B cell (primary cell): Measurements from ENCODE around the gene TUBB8.

Experiments used
- CTCF ChIP-seq: fragments of 200-600 bp; IDR thresholded peaks from one replicate; pipeline ENCODE4 v1.8.0; 2022; ENCODE audit warnings: antibody characterized with exemption, mild to moderate bottlenecking
- EZH2 ChIP-seq: IDR thresholded peaks from 2 replicates; pipeline ENCODE4 v1.6.1; 2012; ENCODE audit warnings: borderline replicate concordance, low read depth, mild to moderate bottlenecking, moderate library complexity, low read length; ENCODE audit not compliant: insufficient read depth, poor library complexity, severe bottlenecking

- TF ChIP-seq CTCF (no peak), EZH2 (no peak)
Observed at GRCh38 chr10:83930-84530, 34.9 kb upstream of the TUBB8 start.
